Activated CD8-positive, alpha-beta memory T cell treated with anti-CD3 and anti-CD28 coated beads, Interleukin-2, amount 50 U/mL, for 24 hours (primary cell): Measurements from ENCODE around the gene NT5DC4.

Experiments
- DNase-seq: peaks from one replicate; pipeline ENCODE4 v3.0.0-alpha.2; 2020; ENCODE audit errors: extremely low read depth

NT5DC4 gene

GRCh38 chr2:112723547-112723940 lies 2.7 kb downstream of the NT5DC4 start:
- no peak for DNase-seq

GRCh38 chr2:112723995-112724394 lies 3.2 kb downstream of the NT5DC4 start:
- DNase-seq: no peak

GRCh38 chr2:112724591-112725525 lies 4.0 kb downstream of the NT5DC4 start:
- DNase-seq: no peak

- DNase-seq: no peak
Measured at GRCh38 chr2:112725545-112726457, 5.0 kb downstream of the NT5DC4 start.

- DNase-seq: peak; percentile 66
Measured at GRCh38 chr2:112726487-112727190, 5.8 kb downstream of the NT5DC4 start.

- no peak for DNase-seq
Measured at GRCh38 chr2:112727276-112728028, 6.6 kb downstream of the NT5DC4 start.

GRCh38 chr2:112728029-112728362 lies 7.2 kb downstream of the NT5DC4 start:
- DNase-seq: no peak

GRCh38 chr2:112728378-112729175 lies 7.8 kb downstream of the NT5DC4 start:
- no peak for DNase-seq

- DNase-seq: no peak
Measured at GRCh38 chr2:112730216-112730615, 9.4 kb downstream of the NT5DC4 start.

GRCh38 chr2:112730791-112731190 lies 10.0 kb downstream of the NT5DC4 start:
- no peak for DNase-seq

- no peak for DNase-seq
Measured at GRCh38 chr2:112731479-112731878, 10.7 kb downstream of the NT5DC4 start.

- no peak for DNase-seq
Measured at GRCh38 chr2:112733456-112733855, 12.6 kb downstream of the NT5DC4 start.

GRCh38 chr2:112733871-112734270 lies 13.1 kb downstream of the NT5DC4 start:
- no peak for DNase-seq

- DNase-seq: no peak
Measured at GRCh38 chr2:112737542-112738232, 16.9 kb downstream of the NT5DC4 start.

- DNase-seq: no peak
Measured at GRCh38 chr2:112740527-112740926, 19.7 kb downstream of the NT5DC4 start.

- peak; percentile 57 for DNase-seq
Measured at GRCh38 chr2:112749755-112750559, 29.1 kb downstream of the NT5DC4 start.

GRCh38 chr2:112750560-112750843 lies 29.7 kb downstream of the NT5DC4 start:
- no peak for DNase-seq

- DNase-seq: no peak
Measured at GRCh38 chr2:112751451-112752197, 30.8 kb downstream of the NT5DC4 start.

GRCh38 chr2:112752667-112753066 lies 31.8 kb downstream of the NT5DC4 start:
- DNase-seq: no peak
